Erythroblast (primary cell): Measurements from ENCODE around the gene SSBP3.

ENCODE experiments used
- GATA1 ChIP-seq: IDR thresholded peaks from 2 replicates; pipeline ENCODE4 v1.6.1; 2011; ENCODE audit warnings: low read depth, mild to moderate bottlenecking, control low read depth, low read length, moderate library complexity
- POLR2A ChIP-seq: IDR thresholded peaks from 2 replicates; pipeline ENCODE4 v1.6.1; 2011; ENCODE audit warnings: mild to moderate bottlenecking, low read length

- TF ChIP-seq POLR2A (no peak), GATA1 (no peak)
Observed at GRCh38 chr1:54256522-54257345, 149.5 kb downstream of the SSBP3 start.
